ENCODE data around the gene ZDHHC13. TPM values are rescaled to one million over a fixed set of nuclear protein-coding genes. Genes with fewer than 3 reads are reported as not detected.

The ZDHHC13 gene
- total and polyA plus RNA-seq, 10 of the 15 experiments (the other 5 are each of a cell fraction or from before 2014, with no cell fraction given) = 8.5 to 34.2 (median 20.4) TPM

GRCh38 chr11:19185036-19185435, 68.1 kb downstream of the ZDHHC13 start:
- ChIA-PET CTCF (no interaction called here), RAD21 (ENCODE audit: unreplicated experiment) (no interaction called here), SMC1A (ENCODE audit: uncharacterized antibody, unreplicated experiment) (no interaction called here), POLR2A (no interaction called here)
- WGBS (ENCODE audit: insufficient coverage, insufficient replicate concordance, low lambda C conversion rate, missing lambda C conversion rate) = 32% methylated on average over 2 of the region's 2 CpGs
- no peaks in the 10 kb centered on the region for H3K79me2 ChIP-seq (ENCODE audit: control insufficient read depth, insufficient read depth, low read length)
- no peaks in the 10 kb centered on the region for H3K4me1 ChIP-seq (ENCODE audit: control insufficient read depth, insufficient read depth, low read length)
- BruUV-seq (replicated peaks) = no TSS peak
- TF ChIP-seq BCL11A (IDR thresholded peaks at IDR 0.05; ENCODE audit: low read depth, low read length) (no peak), E2F8 (IDR thresholded peaks at IDR 0.05; ENCODE audit: low read depth, partially characterized antibody) (no peak), PBX3 (IDR thresholded peaks at IDR 0.05; ENCODE audit: insufficient replicate concordance, low read depth, low read length) (no peak), FOXK2 (IDR thresholded peaks at IDR 0.05) (no peak), YBX1 (IDR thresholded peaks at IDR 0.05) (no peak), NFIC (IDR thresholded peaks at IDR 0.05; ENCODE audit: low read depth, low read length) (no peak), STAT1 (conservative IDR thresholded peaks at IDR 0.05) (no peak), SMAD1 (IDR thresholded peaks at IDR 0.05; ENCODE audit: low read depth, partially characterized antibody) (no peak), ZNF384 (IDR thresholded peaks at IDR 0.05; ENCODE audit: borderline replicate concordance, low read depth, low read length) (no peak), TCF3 (IDR thresholded peaks at IDR 0.05; ENCODE audit: borderline replicate concordance, insufficient read depth, low read depth, low read length) (no peak), MEF2A (IDR thresholded peaks at IDR 0.05; ENCODE audit: insufficient read depth, low read depth, low read length) (no peak), DPF2 (IDR thresholded peaks at IDR 0.05) (no peak), RELA (IDR thresholded peaks at IDR 0.05; ENCODE audit: borderline replicate concordance, partially characterized antibody) (no peak), ZBTB33 (IDR thresholded peaks at IDR 0.05) (no peak), REST (IDR thresholded peaks at IDR 0.05; ENCODE audit: low read depth, low read length) (no peak)
- no peaks in the 10 kb centered on the region for H4K20me1 ChIP-seq (ENCODE audit: control insufficient read depth, insufficient read depth)
- no peak overlapping the region for H3K4me3 ChIP-seq
- FAIRE-seq (no peak), ATAC-seq (no peak), DNase-seq (ENCODE audit: low read depth, low spot score) (no peak)
- no peak overlapping the region for H3K4me2 ChIP-seq (ENCODE audit: control insufficient read depth, insufficient read depth)
- H3K9ac ChIP-seq (ENCODE audit: control insufficient read depth, insufficient read depth, low read length) = no peak overlapping the region
- in situ Hi-C loops (cut with MboI) (no loop called here), intact Hi-C loops (cut with micrococcal nuclease; ENCODE audit: unreplicated experiment) (no loop called here)
- H3K36me3 ChIP-seq (ENCODE audit: control insufficient read depth in 2 of 2, insufficient read depth in 2 of 2, low read length in 1 of 2) = no peaks in the 10 kb centered on the region; a peak in 1 of 4 replicates
- H3K27ac ChIP-seq (ENCODE audit: control insufficient read depth, insufficient read depth) = no peak overlapping the region
- H2AFZ ChIP-seq (ENCODE audit: control insufficient read depth, low read depth, low read length) = no peak overlapping the region
- H3K27me3 ChIP-seq (replicated peaks in 1 of 2; ENCODE audit: control insufficient read depth in 2 of 2, insufficient read depth in 2 of 2, low read length in 1 of 2) = no peaks in the 10 kb centered on the region
- no peaks in the 10 kb centered on the region for H3K9me3 ChIP-seq (replicated peaks; ENCODE audit: control insufficient read depth, insufficient read depth, low read length)
